GDM1 (cell line): ENCODE measurements around the gene MTHFD1L.
"Not testable (repeated sequence)": the region's sequence is repeated elsewhere in the genome, so short reads cannot be mapped to it uniquely, and the experiment has no call there.

Experiments used
- DNase-seq: peaks from one replicate; lab custom pipeline; 2025; lab: John Stamatoyannopoulos, UW

MTHFD1L gene

GRCh38 chr6:151096691-151097606 is 231.4 kb downstream of the MTHFD1L start:
- no peak for DNase-seq

GRCh38 chr6:151098166-151098565 is 232.7 kb downstream of the MTHFD1L start:
- no peak for DNase-seq

- DNase-seq, result no peak
These were observed 234.8 kb downstream of the MTHFD1L start for GRCh38 chr6:151100326-151100725.

GRCh38 chr6:151101161-151101815 is 235.8 kb downstream of the MTHFD1L start:
- no peak for DNase-seq

GRCh38 chr6:151101816-151102694 is 236.6 kb downstream of the MTHFD1L start:
- no peak for DNase-seq

- no peak for DNase-seq
These were observed 237.8 kb downstream of the MTHFD1L start for GRCh38 chr6:151103266-151103665.

GRCh38 chr6:151107897-151108427 is 242.5 kb downstream of the MTHFD1L start:
- no peak for DNase-seq

GRCh38 chr6:151108548-151108947 is 243.0 kb downstream of the MTHFD1L start:
- DNase-seq, result no peak

- DNase-seq, result no peak
These were observed 243.9 kb downstream of the MTHFD1L start for GRCh38 chr6:151109361-151109760.

GRCh38 chr6:151109869-151110575 is 244.5 kb downstream of the MTHFD1L start:
- no peak for DNase-seq

GRCh38 chr6:151110576-151110905 is 245.0 kb downstream of the MTHFD1L start:
- DNase-seq, result no peak

GRCh38 chr6:151111670-151112069 is 246.2 kb downstream of the MTHFD1L start:
- DNase-seq, result no peak

- DNase-seq, result no peak
These were observed 246.6 kb downstream of the MTHFD1L start for GRCh38 chr6:151112130-151112529.

GRCh38 chr6:151112884-151113283 is 247.4 kb downstream of the MTHFD1L start:
- not testable (repeated sequence) for DNase-seq

GRCh38 chr6:151113641-151114040 is 248.1 kb downstream of the MTHFD1L start:
- no peak for DNase-seq

GRCh38 chr6:151118461-151119123 is 253.1 kb downstream of the MTHFD1L start:
- no peak for DNase-seq

GRCh38 chr6:151119823-151120524 is 254.5 kb downstream of the MTHFD1L start:
- DNase-seq, result no peak

- DNase-seq, result no peak
These were observed 256.4 kb downstream of the MTHFD1L start for GRCh38 chr6:151121900-151122299.

- DNase-seq, result not testable (repeated sequence)
These were observed 258.1 kb downstream of the MTHFD1L start for GRCh38 chr6:151123641-151124040.

GRCh38 chr6:151125242-151125641 is 259.7 kb downstream of the MTHFD1L start:
- not testable (repeated sequence) for DNase-seq
